ENCODE data around the gene HOXD13. TPM values are rescaled to one million over a fixed set of nuclear protein-coding genes. Genes with fewer than 3 reads are reported as not detected.

The HOXD13 gene
- polyA plus RNA-seq, 4 donors, result 0.10 to 0.41 (median 0.22) TPM

DNA sequence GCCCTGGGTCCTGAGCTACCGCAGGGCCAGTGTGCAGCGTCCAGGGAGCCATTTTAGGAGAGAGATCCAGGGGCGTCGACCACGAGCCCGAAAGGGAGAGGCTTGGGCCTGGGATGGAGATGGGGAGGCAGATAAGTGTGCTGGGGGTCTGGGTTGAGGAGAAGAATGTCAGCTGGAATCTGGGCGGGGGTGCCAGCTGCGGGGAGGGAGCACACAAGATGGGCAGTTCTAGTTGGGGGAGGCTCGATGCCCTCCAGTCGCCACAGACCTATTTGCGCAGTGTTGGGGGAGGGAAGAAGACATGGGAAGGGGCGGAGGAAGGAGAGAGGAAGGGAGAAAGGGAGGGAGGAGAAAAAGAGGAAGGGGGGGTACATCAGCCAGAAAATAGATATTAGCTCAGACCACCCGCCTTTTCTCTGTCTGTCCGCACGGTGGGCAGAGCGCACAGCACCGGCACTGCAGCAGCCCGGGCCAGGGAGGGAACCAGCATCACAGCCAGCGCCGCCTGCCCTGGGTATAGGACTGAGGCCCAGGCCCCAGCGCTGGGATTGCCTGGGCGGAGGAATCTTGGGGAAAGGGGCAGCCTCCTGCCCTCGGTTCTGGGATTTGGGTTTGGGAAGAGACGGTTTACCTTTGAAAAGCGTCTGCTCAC, 12.7 kb downstream of the HOXD13 start:
- no peak for DNase-seq (ENCODE audit: low read depth in 4 of 4, low spot score in 3 of 4)

DNA sequence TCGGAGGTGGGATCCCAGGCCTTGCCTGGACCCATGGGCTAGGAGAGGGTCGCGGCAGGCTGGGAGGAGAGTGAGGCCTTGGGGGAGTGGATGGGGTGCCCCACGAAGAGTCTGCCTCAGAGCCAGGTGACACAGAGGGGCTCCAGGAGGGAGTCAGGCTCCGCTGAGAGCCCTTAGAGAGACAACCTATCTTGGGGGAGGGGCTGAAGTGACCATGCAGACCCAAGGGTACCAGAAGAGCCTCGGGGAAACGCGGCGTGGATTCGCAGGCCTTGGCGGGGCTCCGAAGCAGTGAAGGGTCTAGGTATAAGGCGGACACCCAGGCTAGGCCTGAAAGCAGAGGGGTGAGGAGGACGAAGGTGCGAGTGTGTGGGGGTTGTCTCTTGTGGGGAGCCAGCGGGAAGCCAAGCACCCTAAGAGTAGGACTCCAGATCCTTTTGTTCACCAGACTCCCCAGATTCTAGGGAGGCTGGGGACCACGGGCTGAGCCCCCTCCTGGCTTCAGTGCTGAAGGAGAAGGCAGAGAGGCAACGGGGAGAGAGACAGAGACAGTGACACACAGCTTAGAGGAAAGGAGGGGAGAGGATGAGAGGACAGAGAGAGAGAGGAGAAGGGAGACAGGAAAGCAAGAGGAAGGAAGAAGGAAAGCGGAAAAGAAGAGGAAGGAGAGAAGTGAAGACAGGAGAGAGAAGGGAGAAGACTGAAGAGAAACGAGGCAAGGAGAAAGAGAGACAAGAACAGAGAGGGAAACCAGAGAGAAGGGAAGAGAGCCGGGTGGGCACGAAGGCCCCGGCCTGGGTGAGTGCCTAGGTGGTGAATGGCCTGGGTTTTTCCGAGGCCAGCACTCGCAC, 13.4 kb downstream of the HOXD13 start:
- no peak for DNase-seq (ENCODE audit: low read depth in 4 of 4, low spot score in 3 of 4)

- no peak for DNase-seq (ENCODE audit: low read depth in 4 of 4, low spot score in 3 of 4)
These were observed 14.3 kb downstream of the HOXD13 start, which contains the start of gene HOXD11 for GRCh38 chr2:176106581-176107539. HOXD11 (plus strand) TSS chr2:176107280; CDS start chr2:176107356, 76 bp downstream.

DNA sequence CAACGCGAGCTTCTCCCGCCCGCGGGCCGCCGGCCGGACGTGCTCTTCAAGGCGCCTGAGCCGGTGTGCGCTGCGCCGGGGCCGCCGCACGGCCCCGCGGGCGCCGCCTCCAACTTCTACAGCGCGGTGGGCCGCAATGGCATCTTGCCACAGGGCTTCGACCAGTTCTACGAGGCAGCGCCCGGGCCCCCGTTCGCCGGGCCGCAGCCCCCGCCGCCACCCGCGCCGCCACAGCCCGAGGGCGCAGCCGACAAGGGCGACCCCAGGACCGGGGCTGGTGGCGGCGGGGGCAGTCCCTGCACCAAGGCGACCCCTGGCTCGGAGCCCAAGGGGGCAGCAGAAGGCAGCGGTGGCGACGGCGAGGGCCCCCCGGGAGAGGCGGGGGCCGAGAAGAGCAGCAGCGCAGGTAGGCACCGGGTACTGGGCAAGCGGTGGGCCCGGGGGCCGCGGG, 15.2 kb downstream of the HOXD13 start:
- DNase-seq (ENCODE audit: low read depth in 4 of 4, low spot score in 3 of 4), result no peak

- DNase-seq (ENCODE audit: low read depth in 4 of 4, low spot score in 3 of 4), result no peak
These were observed 16.8 kb downstream of the HOXD13 start for GRCh38 chr2:176109192-176109901.

- no peak for DNase-seq (ENCODE audit: low read depth in 4 of 4, low spot score in 3 of 4)
These were observed 17.4 kb downstream of the HOXD13 start for GRCh38 chr2:176109946-176110345.

- no peak for DNase-seq (ENCODE audit: low read depth in 4 of 4, low spot score in 3 of 4)
These were observed 18.1 kb downstream of the HOXD13 start for GRCh38 chr2:176110415-176111308.

GRCh38 chr2:176111309-176111663, 18.8 kb downstream of the HOXD13 start:
- DNase-seq (ENCODE audit: low read depth in 4 of 4, low spot score in 3 of 4), result no peak

DNA sequence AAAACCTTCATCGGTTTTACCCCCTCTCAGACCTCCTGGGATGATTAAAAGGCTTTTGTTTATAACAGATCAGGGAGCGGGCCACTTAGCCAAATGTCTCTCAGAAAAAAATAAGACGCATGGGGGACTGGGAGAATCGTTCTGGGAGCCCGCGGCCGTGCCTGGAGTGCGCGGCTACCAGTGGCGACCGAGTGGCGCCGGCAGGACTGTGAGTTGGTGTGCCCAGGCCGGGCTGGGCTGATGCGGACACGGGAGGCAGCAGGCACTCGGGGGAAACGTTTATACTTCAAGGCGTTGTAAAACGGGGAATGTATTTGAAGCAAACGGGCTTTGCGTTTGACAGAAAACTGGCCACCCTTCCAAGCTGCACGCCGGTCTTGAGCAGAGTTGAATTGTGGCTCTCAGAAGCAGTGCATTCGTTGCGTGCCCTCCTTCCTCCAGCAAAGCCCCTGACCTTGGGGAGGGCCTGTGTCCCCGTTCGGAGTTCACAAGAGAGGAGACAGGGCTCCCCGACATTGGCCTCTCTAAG, 19.4 kb downstream of the HOXD13 start:
- no peak for DNase-seq (ENCODE audit: low read depth in 4 of 4, low spot score in 3 of 4)

GRCh38 chr2:176112375-176113302, 20.1 kb downstream of the HOXD13 start:
- no peak for DNase-seq (ENCODE audit: low read depth in 4 of 4, low spot score in 3 of 4)

GRCh38 chr2:176114120-176114929, 21.8 kb downstream of the HOXD13 start:
- no peak for DNase-seq (ENCODE audit: low read depth in 4 of 4, low spot score in 3 of 4)

GRCh38 chr2:176114930-176115625, 22.6 kb downstream of the HOXD13 start:
- DNase-seq (ENCODE audit: low read depth in 4 of 4, low spot score in 3 of 4), result no peak

DNA sequence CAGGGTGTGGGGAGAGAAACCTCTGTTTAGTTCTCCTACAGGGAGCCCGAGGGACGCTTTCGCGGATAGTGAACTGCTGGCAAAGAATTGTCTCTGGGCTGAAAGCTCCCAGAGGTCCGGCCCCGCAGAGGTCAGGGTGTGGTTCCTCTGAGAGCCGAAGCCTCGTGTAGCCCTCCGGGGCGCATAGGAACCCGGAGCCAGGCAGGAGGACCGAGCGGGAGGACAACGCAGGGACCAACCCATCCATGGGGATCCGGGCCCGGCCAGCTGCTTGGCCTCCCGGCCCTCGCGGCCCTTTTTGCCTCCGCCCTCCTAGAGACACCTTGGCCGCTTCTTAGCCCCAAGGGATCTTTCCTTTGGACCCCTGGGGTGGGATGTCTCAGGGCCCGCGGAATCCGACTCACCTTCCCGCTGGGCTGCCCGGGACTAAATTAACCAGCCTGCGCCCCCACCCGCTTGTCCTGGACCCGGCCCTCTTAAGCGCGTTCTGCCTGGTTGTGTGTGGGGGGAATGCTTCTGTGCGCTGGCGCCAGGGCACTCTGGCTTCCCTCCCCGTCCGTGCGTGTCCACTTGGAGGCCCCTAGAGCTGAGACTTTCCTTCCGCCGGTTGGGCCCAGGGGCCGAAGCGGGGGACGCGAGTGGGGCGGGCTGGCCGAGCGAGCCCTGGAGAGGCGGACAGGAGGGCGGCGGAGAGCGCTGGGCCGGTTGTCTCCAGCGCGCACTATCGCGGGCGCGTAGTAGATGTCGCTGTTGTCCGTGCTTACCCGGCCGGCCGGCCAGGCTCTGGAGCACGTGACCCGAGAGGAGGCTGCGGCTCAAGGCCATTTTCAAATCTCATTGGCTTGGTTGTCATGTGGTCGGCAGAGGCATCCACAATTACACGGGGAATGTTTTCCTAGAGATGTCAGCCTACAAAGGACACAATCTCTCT, 23.6 kb downstream of the HOXD13 start, which contains the start of gene HOXD10:
HOXD10 (plus strand) TSS at position 896 of the 931 bp plus-strand sequence. CDS start 56 bp downstream, outside the sequence.
- DNase-seq (ENCODE audit: low read depth in 4 of 4, low spot score in 3 of 4), result peak in 1 of 4 donors; percentile 90

- DNase-seq (ENCODE audit: low read depth in 4 of 4, low spot score in 3 of 4), result no peak
These were observed 24.8 kb downstream of the HOXD13 start for GRCh38 chr2:176117162-176117822.
